PC-3 (cell line): Measurements from ENCODE around the gene NOL4L.

Source experiments
- EZH2 ChIP-seq: fragments of 300-600 bp; sonication (generic); IDR thresholded peaks from one replicate; pipeline ENCODE4 v1.6.1; 2017; ENCODE audit warnings: antibody characterized with exemption, mild to moderate bottlenecking, low read length; ENCODE audit not compliant: unreplicated experiment
- TF ChIP-seq, protein P1 (sequence below): fragments of 300-600 bp; sonication (generic); conservative IDR thresholded peaks from 2 replicates; pipeline ENCODE4 v1.5.1; 2017; ENCODE audit warnings: antibody characterized with exemption, low read depth, mild to moderate bottlenecking, low read length

DNA sequence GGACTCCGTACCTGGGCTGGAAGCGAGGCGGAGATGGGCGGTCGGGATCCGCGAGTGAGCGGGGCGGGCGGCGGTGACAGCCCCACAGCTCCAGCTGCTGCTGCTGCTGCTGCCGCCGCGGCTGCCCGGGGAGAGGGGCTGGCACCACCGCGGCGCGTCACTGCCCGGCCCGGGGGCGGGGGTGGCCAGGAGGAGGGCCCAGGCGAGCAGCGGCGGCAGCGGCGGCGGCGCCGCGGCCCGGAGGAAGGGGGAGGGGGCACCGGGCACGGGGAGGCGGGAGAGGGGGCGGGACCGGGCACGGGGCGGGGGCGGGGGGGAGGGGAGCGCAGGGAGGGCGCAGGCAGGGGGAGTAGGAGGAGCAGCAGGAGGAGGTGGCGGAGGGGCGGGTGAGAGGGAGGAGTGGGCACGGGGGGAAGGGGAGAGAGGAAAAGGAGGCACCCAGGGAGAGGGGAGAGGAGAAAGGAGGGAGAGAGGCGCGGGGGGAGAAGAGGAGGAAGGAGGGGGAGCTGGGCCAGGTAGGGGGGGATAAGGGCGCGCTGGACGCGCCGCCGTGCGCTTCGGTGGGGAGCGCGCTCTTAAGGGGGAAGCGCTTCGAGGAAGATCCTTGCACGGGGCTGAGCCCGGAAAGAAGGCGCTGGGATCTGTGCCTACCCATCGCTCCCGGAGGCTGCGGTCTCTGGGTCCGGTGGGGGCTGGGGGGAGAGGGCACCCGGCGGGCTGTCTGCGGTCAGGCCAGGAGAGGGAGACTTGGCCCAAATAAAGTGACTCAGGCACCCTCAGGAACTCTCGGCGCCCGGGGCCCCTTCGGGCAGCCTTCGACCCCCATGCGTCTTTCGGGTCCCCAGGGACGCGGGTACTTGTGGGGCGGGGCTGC, 101.5 kb downstream of the NOL4L start:
- TF ChIP-seq, protein P1, sequence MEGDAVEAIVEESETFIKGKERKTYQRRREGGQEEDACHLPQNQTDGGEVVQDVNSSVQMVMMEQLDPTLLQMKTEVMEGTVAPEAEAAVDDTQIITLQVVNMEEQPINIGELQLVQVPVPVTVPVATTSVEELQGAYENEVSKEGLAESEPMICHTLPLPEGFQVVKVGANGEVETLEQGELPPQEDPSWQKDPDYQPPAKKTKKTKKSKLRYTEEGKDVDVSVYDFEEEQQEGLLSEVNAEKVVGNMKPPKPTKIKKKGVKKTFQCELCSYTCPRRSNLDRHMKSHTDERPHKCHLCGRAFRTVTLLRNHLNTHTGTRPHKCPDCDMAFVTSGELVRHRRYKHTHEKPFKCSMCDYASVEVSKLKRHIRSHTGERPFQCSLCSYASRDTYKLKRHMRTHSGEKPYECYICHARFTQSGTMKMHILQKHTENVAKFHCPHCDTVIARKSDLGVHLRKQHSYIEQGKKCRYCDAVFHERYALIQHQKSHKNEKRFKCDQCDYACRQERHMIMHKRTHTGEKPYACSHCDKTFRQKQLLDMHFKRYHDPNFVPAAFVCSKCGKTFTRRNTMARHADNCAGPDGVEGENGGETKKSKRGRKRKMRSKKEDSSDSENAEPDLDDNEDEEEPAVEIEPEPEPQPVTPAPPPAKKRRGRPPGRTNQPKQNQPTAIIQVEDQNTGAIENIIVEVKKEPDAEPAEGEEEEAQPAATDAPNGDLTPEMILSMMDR = no peak
- no peak for TF ChIP-seq EZH2
